DOHH2 (cell line): ENCODE data around the gene SMOC2.

Experiments
- CTCF ChIP-seq: fragments of 200-600 bp; sonication (generic); IDR thresholded peaks from one replicate; pipeline ENCODE4 v1.5.1; 2014; ENCODE audit warnings: antibody characterized with exemption, mild to moderate bottlenecking, low read depth, low read length; ENCODE audit not compliant: poor library complexity, severe bottlenecking
- EZH2phosphoT487 ChIP-seq: fragments of 200-600 bp; sonication (generic); IDR thresholded peaks from 2 replicates; pipeline ENCODE4 v1.6.1; 2017; ENCODE audit warnings: borderline replicate concordance, mild to moderate bottlenecking, antibody characterized with exemption, low read length, moderate library complexity, mixed read lengths

GRCh38 chr6:168536196-168536595 is 95.2 kb downstream of the SMOC2 start:
- TF ChIP-seq CTCF (no peak), EZH2phosphoT487 (no peak)
